ENCODE results near the gene ERICH6.

Gene ERICH6

DNA sequence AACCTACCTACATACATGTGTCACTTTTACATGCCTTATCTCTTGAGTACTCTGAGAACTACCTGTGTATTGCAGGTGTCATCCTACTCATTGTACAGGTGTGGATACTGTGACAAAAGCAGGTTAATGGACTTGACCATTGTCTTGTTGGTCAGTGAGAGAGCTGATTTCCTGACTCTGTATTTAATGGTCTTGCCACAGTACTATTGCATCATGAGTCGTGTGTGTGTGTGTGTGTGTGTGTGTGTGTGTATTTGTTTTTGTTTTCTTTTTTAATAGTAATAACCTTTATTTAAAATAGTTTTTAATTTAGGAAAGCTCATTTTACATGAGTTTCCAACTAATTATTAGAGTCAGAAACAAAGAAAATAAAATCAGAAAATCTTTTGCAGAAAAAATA is 92.9 kb downstream of the ERICH6 start:
- no peak overlapping the region for H3K4me3 ChIP-seq (ENCODE audit: severe bottlenecking)
- no peaks in the 10 kb centered on the region for H3K27me3 ChIP-seq (ENCODE audit: insufficient read depth, poor library complexity, severe bottlenecking)
- no peak overlapping the region for H3K27ac ChIP-seq (ENCODE audit: poor library complexity, severe bottlenecking)
- no peaks in the 10 kb centered on the region for H3K9me3 ChIP-seq (ENCODE audit: severe bottlenecking)
- ATAC-seq (ENCODE audit: low read depth) (no peak), DNase-seq (ENCODE audit: low spot score) (no peak)
- peaks cover 39% of the 10 kb centered on the region for H3K36me3 ChIP-seq (ENCODE audit: low read depth)
- TF ChIP-seq, protein P1, sequence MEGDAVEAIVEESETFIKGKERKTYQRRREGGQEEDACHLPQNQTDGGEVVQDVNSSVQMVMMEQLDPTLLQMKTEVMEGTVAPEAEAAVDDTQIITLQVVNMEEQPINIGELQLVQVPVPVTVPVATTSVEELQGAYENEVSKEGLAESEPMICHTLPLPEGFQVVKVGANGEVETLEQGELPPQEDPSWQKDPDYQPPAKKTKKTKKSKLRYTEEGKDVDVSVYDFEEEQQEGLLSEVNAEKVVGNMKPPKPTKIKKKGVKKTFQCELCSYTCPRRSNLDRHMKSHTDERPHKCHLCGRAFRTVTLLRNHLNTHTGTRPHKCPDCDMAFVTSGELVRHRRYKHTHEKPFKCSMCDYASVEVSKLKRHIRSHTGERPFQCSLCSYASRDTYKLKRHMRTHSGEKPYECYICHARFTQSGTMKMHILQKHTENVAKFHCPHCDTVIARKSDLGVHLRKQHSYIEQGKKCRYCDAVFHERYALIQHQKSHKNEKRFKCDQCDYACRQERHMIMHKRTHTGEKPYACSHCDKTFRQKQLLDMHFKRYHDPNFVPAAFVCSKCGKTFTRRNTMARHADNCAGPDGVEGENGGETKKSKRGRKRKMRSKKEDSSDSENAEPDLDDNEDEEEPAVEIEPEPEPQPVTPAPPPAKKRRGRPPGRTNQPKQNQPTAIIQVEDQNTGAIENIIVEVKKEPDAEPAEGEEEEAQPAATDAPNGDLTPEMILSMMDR (IDR thresholded peaks at IDR 0.05; ENCODE audit: poor library complexity, severe bottlenecking): no peak
- peaks cover 6% of the 10 kb centered on the region for H3K4me1 ChIP-seq (ENCODE audit: insufficient read depth, poor library complexity, severe bottlenecking)

DNA sequence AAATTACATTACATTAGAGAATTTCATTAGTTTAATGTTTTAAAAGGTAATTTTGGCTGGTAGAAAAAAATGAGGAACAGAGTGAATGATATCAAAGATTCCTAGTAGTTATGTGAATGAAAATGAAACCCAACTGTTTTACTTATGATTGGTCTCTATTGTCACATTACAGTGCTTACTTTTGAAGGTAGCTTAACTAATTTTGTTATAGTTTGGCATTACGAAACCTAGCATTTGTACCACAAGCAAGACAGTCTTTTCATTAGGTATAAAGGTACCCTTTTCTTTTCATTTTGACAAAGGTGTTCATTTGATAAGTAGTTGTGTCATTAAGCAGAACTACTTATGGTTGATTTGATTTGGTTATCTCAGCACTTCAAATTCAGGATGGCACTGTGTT is 93.7 kb downstream of the ERICH6 start:
- TF ChIP-seq, protein P1 (IDR thresholded peaks at IDR 0.05; ENCODE audit: poor library complexity, severe bottlenecking): no peak
- ATAC-seq (ENCODE audit: low read depth) (no peak), DNase-seq (ENCODE audit: low spot score) (no peak)
- Histone ChIP-seq H3K27ac (ENCODE audit: poor library complexity, severe bottlenecking) (no peak overlapping the region), H3K36me3 (ENCODE audit: low read depth) (peaks cover 36% of the 10 kb centered on the region), H3K9me3 (ENCODE audit: severe bottlenecking) (no peaks in the 10 kb centered on the region), H3K4me1 (ENCODE audit: insufficient read depth, poor library complexity, severe bottlenecking) (peaks cover 14% of the 10 kb centered on the region), H3K27me3 (ENCODE audit: insufficient read depth, poor library complexity, severe bottlenecking) (no peaks in the 10 kb centered on the region), H3K4me3 (ENCODE audit: severe bottlenecking) (no peak overlapping the region)

Data from RWPE2 (cell line).